Activated CD4-positive, CD25-positive, alpha-beta regulatory T cell treated with anti-CD3 and anti-CD28 coated beads, Interleukin-2, amount 50 U/mL, for 72 hours (primary cell): ENCODE measurements around the gene PARM1.

ENCODE experiments used
- DNase-seq: peaks from one replicate; pipeline ENCODE4 v3.0.0; 2021

Gene PARM1

DNA sequence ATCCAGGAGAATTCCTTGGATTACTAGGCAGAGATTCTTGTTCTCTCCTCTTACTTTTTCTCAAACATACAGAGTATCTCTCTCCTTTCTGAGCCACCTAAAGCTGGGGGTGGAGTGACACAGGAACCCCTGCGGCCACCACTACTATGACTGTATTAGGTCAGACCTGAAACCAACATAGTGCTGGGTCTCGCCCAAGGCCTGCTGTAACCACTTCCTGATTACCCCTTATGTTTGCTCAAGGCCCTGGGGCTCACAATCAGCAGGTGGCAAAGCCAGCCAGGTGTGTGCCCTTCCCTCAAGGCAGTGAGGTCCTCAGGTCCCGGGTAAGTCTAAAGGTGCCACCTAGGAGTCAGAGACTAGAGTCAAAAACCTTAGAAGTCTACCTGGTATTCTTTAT lies 166.4 kb downstream of the PARM1 start:
- DNase-seq = no peak
